GM12878 (cell line): ENCODE data around the gene SRRM3. TPM values are rescaled to one million over a fixed set of nuclear protein-coding genes. Genes with fewer than 3 reads are reported as not detected.
A peak's percentile ranks its signal among the peaks of the same experiment; 100 is the strongest.

ENCODE experiments used
- ATAC-seq: fragments of 200-7000 bp; cut with Tn5 transposase; 3 replicates; pipeline ENCODE4 v1.9.1; 2020; ENCODE audit warnings: mild to moderate bottlenecking, moderate library complexity
- BruUV-seq: library from RNA; stranded (reverse); fragments of 400-500 nt; replicated peaks from 2 replicates; lab custom pipeline; 2021; lab: Mats Ljungman, UMichigan
- CTCF ChIA-PET: fragments of 300-600 bp; sonication (Branson Sonifier 250); formaldehyde crosslinking; extraction: SDS; loops from one replicate; lab custom pipeline; 2021; ENCODE audit warnings: inconsistent platforms; lab: Yijun Ruan, JAX
- POLR2A ChIA-PET: fragments of 350-600 bp; formaldehyde crosslinking; extraction: SDS; loops from one replicate; lab custom pipeline; 2021; ENCODE audit warnings: inconsistent platforms; lab: Charles Lee
- RAD21 ChIA-PET: fragments of 300-600 bp; sonication (Branson Sonifier 250); formaldehyde crosslinking; loops from one replicate; lab custom pipeline; 2023; ENCODE audit warnings: antibody characterized with exemption; ENCODE audit not compliant: unreplicated experiment; lab: Charles Lee
- SMC1A ChIA-PET: fragments of 300-600 bp; sonication (Branson Sonifier 250); formaldehyde crosslinking; loops from one replicate; lab custom pipeline; 2023; ENCODE audit not compliant: unreplicated experiment, uncharacterized antibody; lab: Charles Lee
- DNase-seq: peaks from one replicate; pipeline ENCODE4 v3.0.0-alpha.2; 2011; ENCODE audit warnings: low read depth, low spot score
- FAIRE-seq: peaks from 3 replicates; lab custom pipeline; 2011; peaks lifted over from hg19 to GRCh38; lab: Jason Lieb, UNC
- H2AFZ ChIP-seq: 2 replicates; pipeline ENCODE4 v1.6.0; 2011; ENCODE audit warnings: low read depth, low read length, control low read depth; ENCODE audit not compliant: control insufficient read depth
- H3K27ac ChIP-seq: 2 replicates; pipeline ENCODE4 v1.5.1; 2011; ENCODE audit warnings: control low read depth; ENCODE audit not compliant: control insufficient read depth, insufficient read depth
- H3K27me3 ChIP-seq, 2 experiments: replicated peaks in 1 of 2; 2 replicates each; pipeline versions ENCODE4 v1.6.0 to v1.6.1; 2011; ENCODE audit warnings: low read length in 1 of 2; ENCODE audit not compliant: control insufficient read depth in 2 of 2, insufficient read depth in 2 of 2
- H3K36me3 ChIP-seq, 2 experiments: 2 replicates each; pipeline ENCODE4 v1.5.1; 2011; ENCODE audit warnings: low read length in 1 of 2; ENCODE audit not compliant: control insufficient read depth in 2 of 2, insufficient read depth in 2 of 2
- H3K4me1 ChIP-seq: 2 replicates; pipeline ENCODE4 v1.6.1; 2011; ENCODE audit warnings: mild to moderate bottlenecking, low read length, moderate library complexity, mixed read lengths; ENCODE audit not compliant: control insufficient read depth, insufficient read depth
- H3K4me2 ChIP-seq: 2 replicates; pipeline ENCODE4 v1.6.0; 2011; ENCODE audit warnings: control low read depth; ENCODE audit not compliant: control insufficient read depth, insufficient read depth
- H3K4me3 ChIP-seq: fragments of 200-600 bp; sonication (generic); 2 replicates; pipeline ENCODE4 v1.5.1; 2016
- H3K79me2 ChIP-seq: 2 replicates; pipeline ENCODE4 v1.6.0; 2011; ENCODE audit warnings: low read length; ENCODE audit not compliant: control insufficient read depth, insufficient read depth
- H3K9ac ChIP-seq: 2 replicates; pipeline ENCODE4 v1.8.0; 2011; ENCODE audit warnings: low read length, control low read depth, mixed read lengths; ENCODE audit not compliant: control insufficient read depth, insufficient read depth
- H3K9me3 ChIP-seq: replicated peaks from 3 replicates; pipeline ENCODE4 v1.5.1; 2011; ENCODE audit warnings: mild to moderate bottlenecking, low read length; ENCODE audit not compliant: control insufficient read depth, insufficient read depth
- H4K20me1 ChIP-seq: 2 replicates; pipeline ENCODE4 v1.6.0; 2011; ENCODE audit not compliant: control insufficient read depth, insufficient read depth
- ASH2L ChIP-seq: fragments of 300-600, 200-600 bp; sonication (generic); IDR thresholded peaks from 2 replicates; pipeline ENCODE4 v1.6.1; 2017; ENCODE audit warnings: low read depth, mild to moderate bottlenecking, borderline replicate concordance
- EGR1 ChIP-seq, 2 experiments: IDR thresholded peaks; 1 replicate in 1 of 2; 2 replicates in 1 of 2; pipeline ENCODE4 v1.6.1; 2011 to 2012; ENCODE audit warnings: low read depth in 2 of 2, low read length in 2 of 2, borderline replicate concordance in 1 of 2, mild to moderate bottlenecking in 1 of 2, moderate library complexity in 1 of 2
- NFIC ChIP-seq: IDR thresholded peaks from 2 replicates; pipeline ENCODE4 v1.6.1; 2012; ENCODE audit warnings: low read depth, mild to moderate bottlenecking, inconsistent platforms, low read length, moderate library complexity
- POLR2AphosphoS5 ChIP-seq: IDR thresholded peaks from 2 replicates; pipeline ENCODE4 v1.6.1; 2011; ENCODE audit warnings: mild to moderate bottlenecking, low read length, inconsistent platforms
- POU2F2 ChIP-seq: IDR thresholded peaks from 3 replicates; pipeline ENCODE4 v1.6.1; 2011; ENCODE audit warnings: low read depth, mild to moderate bottlenecking, low read length, borderline replicate concordance
- RAD21 ChIP-seq: IDR thresholded peaks from 2 replicates; pipeline ENCODE4 v1.6.1; 2011; ENCODE audit warnings: mild to moderate bottlenecking, low read depth, low read length, moderate library complexity; ENCODE audit not compliant: insufficient read depth
- SMAD5 ChIP-seq: IDR thresholded peaks from 2 replicates; pipeline ENCODE4 v1.6.1; 2016; ENCODE audit warnings: antibody characterized with exemption, low read depth
- YBX1 ChIP-seq: fragments of 450-650 bp; IDR thresholded peaks from 2 replicates; pipeline ENCODE4 v1.6.1; 2016; ENCODE audit warnings: antibody characterized with exemption
- WGBS: methylation state at CpG from one replicate; pipeline ENCODE4 v1.1.6; 2016; ENCODE audit warnings: low lambda C conversion rate; ENCODE audit not compliant: insufficient replicate concordance, insufficient coverage; ENCODE audit errors: missing lambda C conversion rate; 5-methylcytosine and 5-hydroxymethylcytosine counted together
- in situ Hi-C: fragments of 300-500 bp; cut with MboI; formaldehyde crosslinking; loops from 9 replicates; pipeline ENCODE4 v1.14.3; 2018; ENCODE audit warnings: mixed read lengths
- intact Hi-C: fragments of 100-400 bp; cut with micrococcal nuclease; formaldehyde crosslinking; loops from one replicate; pipeline ENCODE4 v1.14.2; 2022; ENCODE audit not compliant: unreplicated experiment
- polyA plus RNA-seq, 11 experiments: library from polyadenylated mRNA; depleted of rRNA in 4 of 11; unstranded in 6 of 11; stranded (reverse) in 5 of 11; fragments of >200 nt; fragmentation: Nextera tagmentation in 4 of 11; fragmentation: Illumina TruSeq in 1 of 11; extraction: Ambion mirVana in 4 of 11; extraction: Trizol in 1 of 11; gene quantifications; 1 replicate in 1 of 11; 2 replicates in 10 of 11; pipeline versions ENCODE4 v1.2.1 to v1.2.3, GENCODE V29; 2011 to 2016; ENCODE audit warnings: inconsistent platforms in 2 of 11, missing spikeins in 2 of 11, low read depth in 1 of 11
- total RNA-seq, 4 experiments: library from RNA; depleted of rRNA in 3 of 4; stranded (reverse); fragments of >200 nt in 3 of 4; fragmentation: Illumina TruSeq in 1 of 4; extraction: Trizol in 1 of 4; gene quantifications; 2 replicates each; pipeline versions ENCODE4 v1.2.1 to v1.2.3, GENCODE V29; 2013 to 2021
- TF ChIP-seq, protein P1 (sequence below): fragments of 450-650 bp; IDR thresholded peaks from 2 replicates; pipeline ENCODE4 v1.6.1; 2016; ENCODE audit warnings: mild to moderate bottlenecking
- TF ChIP-seq, protein P2 (sequence below): fragments of 150-350 bp; IDR thresholded peaks from 2 replicates; pipeline ENCODE4 v1.6.1; 2014; ENCODE audit warnings: mild to moderate bottlenecking, low read depth, low read length
- TF ChIP-seq, protein P3 (sequence below): IDR thresholded peaks from 2 replicates; pipeline ENCODE4 v1.6.1; 2011; ENCODE audit warnings: low read depth, mild to moderate bottlenecking, low read length, moderate library complexity, borderline replicate concordance; ENCODE audit errors: extremely low read depth
- TF ChIP-seq, protein P4 (sequence below): IDR thresholded peaks from 2 replicates; pipeline ENCODE4 v1.6.1; 2011; ENCODE audit warnings: mild to moderate bottlenecking, low read depth, low read length, moderate library complexity; ENCODE audit not compliant: insufficient replicate concordance
- TF ChIP-seq, protein P5 (sequence below): fragments of 450-650 bp; IDR thresholded peaks from 2 replicates; pipeline ENCODE4 v1.6.1; 2018; ENCODE audit warnings: mild to moderate bottlenecking, low read depth, moderate library complexity; ENCODE audit not compliant: partially characterized antibody
- TF ChIP-seq, protein P6 (sequence below): fragments of 450-650 bp; IDR thresholded peaks from 2 replicates; pipeline ENCODE4 v1.6.1; 2017; ENCODE audit warnings: borderline replicate concordance

The SRRM3 gene
- total and polyA plus RNA-seq, 10 of the 15 experiments (the other 5 are each of a cell fraction or from before 2014, with no cell fraction given), result 0.03 to 0.15 (median 0.05) TPM; not detected in 6

DNA sequence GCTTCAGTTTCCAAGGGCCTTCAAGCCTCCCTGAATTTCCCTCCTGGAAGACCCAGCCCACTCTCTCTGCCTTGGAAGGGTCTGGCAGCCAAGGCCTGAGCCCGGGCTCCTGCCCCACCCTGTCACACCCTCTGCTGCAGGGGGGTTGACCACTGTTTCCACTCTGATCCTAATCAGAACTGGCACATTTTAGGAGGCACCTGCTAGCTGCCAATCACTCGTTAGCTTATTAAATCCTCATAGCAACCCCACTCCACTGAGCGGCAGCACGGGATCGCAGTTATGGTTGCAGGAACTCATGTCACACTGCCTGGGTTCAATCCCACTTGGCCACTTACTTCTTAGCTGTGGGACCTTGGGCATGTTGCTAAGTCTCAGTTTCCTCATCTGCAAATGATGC, 113.7 kb downstream of the SRRM3 start:
- no peak overlapping the region for H3K4me2 ChIP-seq
- no peaks in the 10 kb centered on the region for H3K36me3 ChIP-seq
- FAIRE-seq (no peak), ATAC-seq (no peak), DNase-seq (no peak)
- H3K27me3 ChIP-seq, result no peaks in the 10 kb centered on the region
- no peak overlapping the region for H3K27ac ChIP-seq
- peaks cover 2% of the 10 kb centered on the region; the same call in 1 of the 2 replicates for H4K20me1 ChIP-seq
- H3K9ac ChIP-seq, result no peak overlapping the region
- ChIA-PET POLR2A (interaction anchor here (0.6 to 2.0 kb wide), 4 partner anchors 12 to 53 kb away, joined by 3 to 9 read pairs (median 4); partner anchors contain the start of gene YWHAG), RAD21 (interaction anchor here (0.9 to 9.3 kb wide), 4 partner anchors 11 to 44 kb away, joined by 3 to 86 read pairs (median 6); partner anchors contain the start of gene YWHAG), SMC1A (interaction anchor here (1.1 to 4.9 kb wide), 5 partner anchors 12 to 137 kb away, joined by 3 to 29 read pairs (median 13); partner anchors contain the start of gene YWHAG), CTCF (interaction anchor here (0.6 to 11.0 kb wide), 9 partner anchors 12 to 137 kb away, joined by 3 to 229 read pairs (median 8); partner anchors contain the start of genes HSPB1 and YWHAG)
- H3K79me2 ChIP-seq, result peaks cover 5% of the 10 kb centered on the region
- H3K4me1 ChIP-seq, result peaks cover 14% of the 10 kb centered on the region
- intact Hi-C loops (no loop called here), in situ Hi-C loops (no loop called here)
- 30% methylated on average over 5 of the region's 5 CpGs for WGBS
- BruUV-seq, result no TSS peak
- no peak overlapping the region for H2AFZ ChIP-seq
- H3K9me3 ChIP-seq, result no peaks in the 10 kb centered on the region
- no peak overlapping the region for H3K4me3 ChIP-seq
- no peak for TF ChIP-seq POLR2AphosphoS5
- TF ChIP-seq, protein P1, sequence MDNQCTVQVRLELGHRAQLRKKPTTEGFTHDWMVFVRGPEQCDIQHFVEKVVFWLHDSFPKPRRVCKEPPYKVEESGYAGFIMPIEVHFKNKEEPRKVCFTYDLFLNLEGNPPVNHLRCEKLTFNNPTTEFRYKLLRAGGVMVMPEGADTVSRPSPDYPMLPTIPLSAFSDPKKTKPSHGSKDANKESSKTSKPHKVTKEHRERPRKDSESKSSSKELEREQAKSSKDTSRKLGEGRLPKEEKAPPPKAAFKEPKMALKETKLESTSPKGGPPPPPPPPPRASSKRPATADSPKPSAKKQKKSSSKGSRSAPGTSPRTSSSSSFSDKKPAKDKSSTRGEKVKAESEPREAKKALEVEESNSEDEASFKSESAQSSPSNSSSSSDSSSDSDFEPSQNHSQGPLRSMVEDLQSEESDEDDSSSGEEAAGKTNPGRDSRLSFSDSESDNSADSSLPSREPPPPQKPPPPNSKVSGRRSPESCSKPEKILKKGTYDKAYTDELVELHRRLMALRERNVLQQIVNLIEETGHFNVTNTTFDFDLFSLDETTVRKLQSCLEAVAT, result no peak
- TF ChIP-seq, protein P2, sequence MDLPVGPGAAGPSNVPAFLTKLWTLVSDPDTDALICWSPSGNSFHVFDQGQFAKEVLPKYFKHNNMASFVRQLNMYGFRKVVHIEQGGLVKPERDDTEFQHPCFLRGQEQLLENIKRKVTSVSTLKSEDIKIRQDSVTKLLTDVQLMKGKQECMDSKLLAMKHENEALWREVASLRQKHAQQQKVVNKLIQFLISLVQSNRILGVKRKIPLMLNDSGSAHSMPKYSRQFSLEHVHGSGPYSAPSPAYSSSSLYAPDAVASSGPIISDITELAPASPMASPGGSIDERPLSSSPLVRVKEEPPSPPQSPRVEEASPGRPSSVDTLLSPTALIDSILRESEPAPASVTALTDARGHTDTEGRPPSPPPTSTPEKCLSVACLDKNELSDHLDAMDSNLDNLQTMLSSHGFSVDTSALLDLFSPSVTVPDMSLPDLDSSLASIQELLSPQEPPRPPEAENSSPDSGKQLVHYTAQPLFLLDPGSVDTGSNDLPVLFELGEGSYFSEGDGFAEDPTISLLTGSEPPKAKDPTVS, result no peak
- TF ChIP-seq, protein P3, sequence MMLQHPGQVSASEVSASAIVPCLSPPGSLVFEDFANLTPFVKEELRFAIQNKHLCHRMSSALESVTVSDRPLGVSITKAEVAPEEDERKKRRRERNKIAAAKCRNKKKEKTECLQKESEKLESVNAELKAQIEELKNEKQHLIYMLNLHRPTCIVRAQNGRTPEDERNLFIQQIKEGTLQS, result no peak
- TF ChIP-seq, protein P4, sequence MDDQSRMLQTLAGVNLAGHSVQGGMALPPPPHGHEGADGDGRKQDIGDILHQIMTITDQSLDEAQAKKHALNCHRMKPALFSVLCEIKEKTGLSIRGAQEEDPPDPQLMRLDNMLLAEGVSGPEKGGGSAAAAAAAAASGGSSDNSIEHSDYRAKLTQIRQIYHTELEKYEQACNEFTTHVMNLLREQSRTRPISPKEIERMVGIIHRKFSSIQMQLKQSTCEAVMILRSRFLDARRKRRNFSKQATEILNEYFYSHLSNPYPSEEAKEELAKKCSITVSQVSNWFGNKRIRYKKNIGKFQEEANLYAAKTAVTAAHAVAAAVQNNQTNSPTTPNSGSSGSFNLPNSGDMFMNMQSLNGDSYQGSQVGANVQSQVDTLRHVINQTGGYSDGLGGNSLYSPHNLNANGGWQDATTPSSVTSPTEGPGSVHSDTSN, result peak; percentile 11
- TF ChIP-seq ASH2L, result no peak
- TF ChIP-seq EGR1 (IDR thresholded peaks at IDR 0.05; ENCODE audit: borderline replicate concordance in 1 of 2, low read depth in 2 of 2, low read length in 2 of 2), result no peak
- no peak for TF ChIP-seq NFIC
- TF ChIP-seq, protein P5, sequence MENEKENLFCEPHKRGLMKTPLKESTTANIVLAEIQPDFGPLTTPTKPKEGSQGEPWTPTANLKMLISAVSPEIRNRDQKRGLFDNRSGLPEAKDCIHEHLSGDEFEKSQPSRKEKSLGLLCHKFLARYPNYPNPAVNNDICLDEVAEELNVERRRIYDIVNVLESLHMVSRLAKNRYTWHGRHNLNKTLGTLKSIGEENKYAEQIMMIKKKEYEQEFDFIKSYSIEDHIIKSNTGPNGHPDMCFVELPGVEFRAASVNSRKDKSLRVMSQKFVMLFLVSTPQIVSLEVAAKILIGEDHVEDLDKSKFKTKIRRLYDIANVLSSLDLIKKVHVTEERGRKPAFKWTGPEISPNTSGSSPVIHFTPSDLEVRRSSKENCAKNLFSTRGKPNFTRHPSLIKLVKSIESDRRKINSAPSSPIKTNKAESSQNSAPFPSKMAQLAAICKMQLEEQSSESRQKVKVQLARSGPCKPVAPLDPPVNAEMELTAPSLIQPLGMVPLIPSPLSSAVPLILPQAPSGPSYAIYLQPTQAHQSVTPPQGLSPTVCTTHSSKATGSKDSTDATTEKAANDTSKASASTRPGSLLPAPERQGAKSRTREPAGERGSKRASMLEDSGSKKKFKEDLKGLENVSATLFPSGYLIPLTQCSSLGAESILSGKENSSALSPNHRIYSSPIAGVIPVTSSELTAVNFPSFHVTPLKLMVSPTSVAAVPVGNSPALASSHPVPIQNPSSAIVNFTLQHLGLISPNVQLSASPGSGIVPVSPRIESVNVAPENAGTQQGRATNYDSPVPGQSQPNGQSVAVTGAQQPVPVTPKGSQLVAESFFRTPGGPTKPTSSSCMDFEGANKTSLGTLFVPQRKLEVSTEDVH, result no peak
- no peak for TF ChIP-seq POU2F2
- TF ChIP-seq RAD21, result peak; percentile 38; the same call in 1 of the 2 replicates
- TF ChIP-seq SMAD5, result no peak
- TF ChIP-seq YBX1, result no peak
- TF ChIP-seq, protein P6, sequence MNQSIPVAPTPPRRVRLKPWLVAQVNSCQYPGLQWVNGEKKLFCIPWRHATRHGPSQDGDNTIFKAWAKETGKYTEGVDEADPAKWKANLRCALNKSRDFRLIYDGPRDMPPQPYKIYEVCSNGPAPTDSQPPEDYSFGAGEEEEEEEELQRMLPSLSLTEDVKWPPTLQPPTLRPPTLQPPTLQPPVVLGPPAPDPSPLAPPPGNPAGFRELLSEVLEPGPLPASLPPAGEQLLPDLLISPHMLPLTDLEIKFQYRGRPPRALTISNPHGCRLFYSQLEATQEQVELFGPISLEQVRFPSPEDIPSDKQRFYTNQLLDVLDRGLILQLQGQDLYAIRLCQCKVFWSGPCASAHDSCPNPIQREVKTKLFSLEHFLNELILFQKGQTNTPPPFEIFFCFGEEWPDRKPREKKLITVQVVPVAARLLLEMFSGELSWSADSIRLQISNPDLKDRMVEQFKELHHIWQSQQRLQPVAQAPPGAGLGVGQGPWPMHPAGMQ, result no peak
